ENCODE data around the gene DEPDC1B.
A peak's percentile ranks its signal among the peaks of the same experiment; 100 is the strongest.

DNA sequence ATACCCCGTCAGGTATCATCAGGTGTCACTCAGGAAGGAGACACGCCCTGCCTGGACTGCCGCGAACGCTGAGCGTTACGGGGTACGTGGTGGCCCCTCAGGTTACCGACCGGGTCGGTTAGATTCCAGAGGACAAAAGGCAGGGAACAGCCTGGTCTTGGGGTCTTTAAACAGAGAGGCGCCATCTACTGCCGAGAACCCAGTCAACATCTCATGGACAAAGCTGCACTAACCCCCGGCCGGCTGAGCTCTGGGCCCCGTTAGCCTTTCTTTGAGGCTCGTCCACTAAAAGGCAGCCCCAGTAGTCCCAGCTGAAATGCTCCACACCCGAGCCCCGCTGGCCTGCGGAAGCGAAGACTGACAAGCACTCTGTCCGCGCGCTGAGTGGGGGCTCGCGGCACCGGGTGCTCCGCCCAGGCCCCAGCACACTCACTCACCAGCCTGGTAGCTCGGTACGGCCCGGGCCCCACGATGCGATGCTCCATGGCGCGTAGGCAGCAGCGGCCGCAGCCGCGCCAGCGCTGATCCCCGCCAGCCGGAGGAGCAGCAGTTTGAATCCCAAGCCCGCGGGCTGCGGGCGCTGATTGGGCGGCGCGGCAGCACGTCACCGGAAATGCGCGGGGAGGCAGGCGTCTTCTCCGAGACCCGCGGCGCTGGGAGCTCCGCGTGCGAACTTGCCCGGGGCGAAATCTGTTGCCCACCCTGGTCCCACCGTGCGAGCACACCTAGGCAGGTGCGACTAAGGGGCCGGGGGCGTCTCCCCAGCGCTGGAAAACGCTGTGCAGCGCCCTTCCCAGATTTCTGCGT lies at the start of gene DEPDC1B:
- peak; percentile 79 for TF ChIP-seq POLR2AphosphoS5 (IDR thresholded peaks at IDR 0.05; ENCODE audit: low read depth, low read length)
- TF ChIP-seq POLR2A (IDR thresholded peaks at IDR 0.05; ENCODE audit: low read depth, low read length) = peak; percentile 80; the same call in 1 of the 2 replicates
- no peak; the same call in 1 of the 2 replicates for TF ChIP-seq TAF1 (IDR thresholded peaks at IDR 0.05; ENCODE audit: borderline replicate concordance, low read depth, low read length)

All from GM12892 (cell line).